Activated T-helper 1 cell treated with anti-CD3 and anti-CD28 coated beads, Interleukin-2, amount 50 U/mL, for 16 hours (primary cell): Measurements from ENCODE around the gene AGPAT3.
"Not testable (repeated sequence)": the region's sequence is repeated elsewhere in the genome, so short reads cannot be mapped to it uniquely, and the experiment has no call there.

Experiments used
- DNase-seq, 2 donors: peaks; one replicate each; pipeline ENCODE4 v3.0.0-alpha.2; 2020; ENCODE audit warnings: low read depth in 1 of 2, low spot score in 1 of 2

AGPAT3 gene

GRCh38 chr21:43834146-43834905 lies 30.7 kb upstream of the AGPAT3 start:
- DNase-seq = no peak

DNA sequence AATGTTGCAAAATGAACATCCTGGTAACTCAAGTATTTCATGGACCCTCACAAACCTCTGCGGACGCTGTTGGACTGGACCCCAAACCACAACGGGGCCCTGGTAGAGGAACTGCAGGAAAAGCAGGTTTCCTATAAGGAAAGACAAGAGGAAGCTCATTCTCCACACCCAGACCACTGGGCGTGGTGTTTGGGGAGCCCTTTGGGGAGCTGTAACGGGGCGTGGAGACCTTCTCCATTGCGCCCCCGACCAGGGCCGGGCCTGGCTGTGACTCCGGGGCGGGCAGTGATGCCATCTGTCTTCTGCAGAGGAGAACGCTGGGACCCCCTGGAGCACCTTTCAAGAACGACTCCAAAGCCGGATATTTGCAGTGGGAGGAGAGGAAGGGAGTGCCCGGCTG lies 30.0 kb upstream of the AGPAT3 start:
- DNase-seq = no peak

DNA sequence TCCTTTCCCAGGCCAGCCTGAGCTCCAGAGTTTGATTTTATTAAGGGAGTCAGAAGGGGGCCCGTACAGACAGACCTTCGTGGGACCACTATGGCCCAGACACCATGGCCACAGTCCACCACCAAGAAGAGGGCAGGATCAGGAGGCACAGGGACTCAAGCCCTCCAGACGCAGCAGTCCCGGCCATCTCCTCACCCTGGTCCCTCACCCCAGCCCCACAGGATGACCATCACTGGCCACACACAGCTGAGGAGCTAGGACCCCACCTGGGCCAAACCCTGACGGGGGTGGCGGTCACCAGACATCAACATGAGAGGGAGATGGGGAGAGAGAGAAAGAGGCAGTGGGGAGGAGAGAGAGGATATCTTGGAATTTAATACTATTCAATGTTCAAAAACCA lies 29.2 kb upstream of the AGPAT3 start:
- DNase-seq = no peak

GRCh38 chr21:43836616-43837015 lies 28.4 kb upstream of the AGPAT3 start:
- DNase-seq = no peak

- no peak for DNase-seq
These were observed 24.8 kb upstream of the AGPAT3 start for GRCh38 chr21:43840259-43840658.

- no peak for DNase-seq
These were observed 22.3 kb upstream of the AGPAT3 start for GRCh38 chr21:43842742-43843141.

DNA sequence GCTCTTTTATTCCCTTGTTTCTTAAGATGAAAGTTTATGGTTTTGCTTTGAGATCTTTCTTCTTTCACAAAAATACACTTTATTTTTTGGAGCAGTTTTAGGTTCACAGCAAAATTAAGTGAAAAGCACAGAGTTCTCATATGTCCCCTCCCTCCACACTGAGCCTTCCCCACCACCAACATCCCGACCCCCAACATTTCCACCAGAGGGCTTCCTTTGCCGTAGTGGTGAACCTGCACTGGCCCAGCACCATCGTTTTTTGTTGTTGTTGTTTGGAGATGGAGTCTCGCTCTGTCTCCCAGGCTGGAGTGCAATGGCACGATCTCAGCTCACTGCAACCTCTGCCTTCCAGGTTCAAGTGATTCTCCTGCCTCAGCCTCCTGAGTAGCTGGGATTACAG lies 20.1 kb upstream of the AGPAT3 start:
- not testable (repeated sequence) for DNase-seq

GRCh38 chr21:43845386-43845785 lies 19.6 kb upstream of the AGPAT3 start:
- no peak for DNase-seq

DNA sequence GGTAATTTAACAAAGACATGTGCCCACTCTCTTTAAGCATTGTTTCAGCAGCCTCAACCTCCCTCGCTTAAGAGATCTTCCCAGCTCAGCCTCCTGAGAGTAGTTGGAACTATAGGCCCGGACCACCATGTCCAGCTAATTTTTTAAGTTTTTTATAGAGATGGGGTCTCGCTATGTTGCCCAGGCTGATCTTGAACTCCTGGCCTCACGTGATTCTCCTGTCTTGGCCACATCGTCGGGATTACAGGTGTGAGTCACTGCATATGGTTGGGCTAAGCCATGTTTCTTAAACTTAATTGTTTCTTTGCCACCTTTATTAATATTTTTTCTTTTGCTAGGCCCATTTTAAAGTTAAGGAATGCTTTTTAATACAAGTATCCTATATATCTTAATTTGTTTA lies 18.6 kb upstream of the AGPAT3 start:
- no peak for DNase-seq

DNA sequence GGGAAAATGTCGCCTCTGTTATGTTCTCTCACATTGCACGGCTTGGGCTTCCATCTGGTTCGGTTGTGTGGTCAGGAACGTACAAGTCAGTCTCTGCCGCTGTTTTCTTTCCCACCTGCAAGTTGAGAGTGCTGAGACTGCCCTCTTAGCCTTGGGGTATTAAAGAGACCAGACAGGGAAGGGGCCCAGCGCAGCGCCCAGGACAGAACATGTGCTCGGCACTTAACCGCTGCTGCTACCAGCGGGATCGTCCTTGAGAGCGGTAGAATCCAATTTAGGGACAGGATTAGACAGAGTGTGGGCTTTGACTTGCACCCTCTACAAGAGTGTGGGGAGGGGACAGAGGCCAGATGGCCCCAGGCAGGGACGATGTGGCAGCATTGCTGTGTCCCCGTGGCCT lies 17.7 kb upstream of the AGPAT3 start:
- DNase-seq = no peak

DNA sequence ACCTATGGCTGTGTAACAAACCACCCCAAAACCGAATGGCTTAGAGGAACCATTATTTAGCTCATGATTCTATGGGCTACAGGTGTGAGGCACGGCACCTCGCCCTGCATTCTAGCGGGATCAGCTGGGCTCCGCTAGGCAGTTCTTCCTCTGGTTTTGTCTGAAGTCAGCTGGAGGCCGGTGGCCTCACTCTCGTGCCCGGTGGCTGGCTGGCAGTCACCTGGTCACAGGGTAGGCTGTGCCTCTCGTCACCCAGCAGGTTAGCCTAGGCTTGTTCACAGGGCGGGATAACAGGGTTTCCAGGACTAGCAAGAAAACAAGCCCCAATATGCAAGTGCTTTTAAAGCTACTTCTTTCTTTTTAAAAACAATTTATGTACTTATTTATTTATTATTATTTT lies 16.3 kb upstream of the AGPAT3 start:
- no peak for DNase-seq

DNA sequence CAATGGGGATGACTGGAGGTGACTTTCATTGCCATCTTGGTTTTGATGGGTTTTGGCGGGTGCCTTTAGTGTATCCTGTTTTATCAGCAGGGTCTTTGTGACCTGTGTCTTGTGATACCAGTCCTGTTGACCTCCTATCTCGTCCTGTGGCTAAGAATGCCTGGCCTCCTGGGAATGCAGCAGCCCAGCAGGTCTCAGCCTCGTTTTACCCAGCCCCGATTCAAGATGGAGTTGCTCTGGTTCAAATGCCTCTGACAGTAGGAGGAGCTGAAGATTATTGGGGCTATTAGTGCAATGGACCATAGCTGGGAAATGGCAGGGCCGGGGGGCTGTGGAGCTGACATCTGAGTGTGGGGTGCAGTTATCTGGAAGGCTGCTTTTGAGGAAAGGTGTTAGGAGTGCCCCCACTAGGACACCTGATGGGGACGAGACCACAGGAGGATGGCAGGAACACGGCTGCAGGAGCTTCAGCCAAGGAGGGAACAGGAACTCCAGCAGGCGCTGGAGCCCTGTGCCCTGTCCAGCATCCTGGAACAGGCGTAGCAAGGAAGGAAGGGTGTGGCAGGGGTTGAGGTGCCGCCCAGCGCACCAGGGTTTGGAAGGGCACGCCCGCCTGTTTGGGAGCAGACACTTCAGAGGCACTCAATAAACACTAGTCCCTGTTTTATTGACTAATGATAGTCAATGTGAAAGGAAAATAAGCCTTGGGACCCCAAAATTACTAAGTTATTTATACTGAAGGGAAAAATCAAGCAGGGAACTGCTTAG lies 15.3 kb upstream of the AGPAT3 start:
- no peak for DNase-seq

GRCh38 chr21:43850728-43851295 lies 14.2 kb upstream of the AGPAT3 start:
- no peak for DNase-seq

GRCh38 chr21:43851593-43851992 lies 13.4 kb upstream of the AGPAT3 start:
- DNase-seq = no peak

DNA sequence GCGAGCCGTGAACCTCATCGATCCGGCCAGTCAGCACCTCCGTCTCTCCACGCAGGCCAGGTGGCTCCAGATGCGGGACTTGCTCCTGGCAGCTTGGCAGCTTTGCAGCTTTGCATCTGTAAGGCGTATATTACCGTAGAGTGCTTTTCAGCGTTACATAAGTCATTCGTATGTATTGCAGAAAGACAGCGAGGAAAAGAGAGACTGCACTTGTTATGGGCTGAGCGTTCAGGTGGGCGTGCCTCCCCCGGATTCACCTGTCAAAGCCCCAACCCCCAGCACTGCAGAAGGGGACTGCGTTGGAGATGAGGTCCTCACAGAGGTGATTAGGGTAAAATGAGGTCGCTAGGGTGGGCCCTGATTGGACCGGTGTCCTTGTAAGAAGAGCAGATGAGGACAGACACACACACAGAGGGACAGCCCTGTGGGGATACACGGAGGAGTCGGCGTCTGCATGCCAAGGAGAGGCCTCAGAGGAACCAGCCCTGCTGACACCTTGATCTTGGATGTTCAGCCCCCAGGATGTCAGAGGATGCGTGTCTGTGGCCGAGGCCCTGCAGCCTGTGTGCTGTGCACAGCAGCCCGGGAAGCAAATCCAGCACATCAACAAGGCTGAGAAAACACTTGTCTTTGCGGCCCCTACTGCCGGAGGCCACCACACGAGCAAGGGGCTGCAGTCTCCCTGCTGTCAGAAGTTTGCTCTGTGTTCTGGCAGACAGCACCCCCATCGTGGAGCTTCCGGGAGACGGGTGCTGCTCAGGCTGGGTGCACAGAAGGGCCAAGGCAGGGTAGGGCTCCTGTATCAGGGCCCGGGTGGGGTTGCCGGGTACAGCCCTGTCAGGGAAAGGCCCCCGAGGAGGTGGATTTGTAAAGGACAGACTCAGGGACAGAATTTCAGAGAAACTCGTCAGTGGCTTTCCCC lies 10.9 kb upstream of the AGPAT3 start:
- DNase-seq = no peak

- no peak for DNase-seq
These were observed 10.0 kb upstream of the AGPAT3 start for GRCh38 chr21:43854773-43855633.

GRCh38 chr21:43855955-43856354 lies 9.1 kb upstream of the AGPAT3 start:
- no peak for DNase-seq

DNA sequence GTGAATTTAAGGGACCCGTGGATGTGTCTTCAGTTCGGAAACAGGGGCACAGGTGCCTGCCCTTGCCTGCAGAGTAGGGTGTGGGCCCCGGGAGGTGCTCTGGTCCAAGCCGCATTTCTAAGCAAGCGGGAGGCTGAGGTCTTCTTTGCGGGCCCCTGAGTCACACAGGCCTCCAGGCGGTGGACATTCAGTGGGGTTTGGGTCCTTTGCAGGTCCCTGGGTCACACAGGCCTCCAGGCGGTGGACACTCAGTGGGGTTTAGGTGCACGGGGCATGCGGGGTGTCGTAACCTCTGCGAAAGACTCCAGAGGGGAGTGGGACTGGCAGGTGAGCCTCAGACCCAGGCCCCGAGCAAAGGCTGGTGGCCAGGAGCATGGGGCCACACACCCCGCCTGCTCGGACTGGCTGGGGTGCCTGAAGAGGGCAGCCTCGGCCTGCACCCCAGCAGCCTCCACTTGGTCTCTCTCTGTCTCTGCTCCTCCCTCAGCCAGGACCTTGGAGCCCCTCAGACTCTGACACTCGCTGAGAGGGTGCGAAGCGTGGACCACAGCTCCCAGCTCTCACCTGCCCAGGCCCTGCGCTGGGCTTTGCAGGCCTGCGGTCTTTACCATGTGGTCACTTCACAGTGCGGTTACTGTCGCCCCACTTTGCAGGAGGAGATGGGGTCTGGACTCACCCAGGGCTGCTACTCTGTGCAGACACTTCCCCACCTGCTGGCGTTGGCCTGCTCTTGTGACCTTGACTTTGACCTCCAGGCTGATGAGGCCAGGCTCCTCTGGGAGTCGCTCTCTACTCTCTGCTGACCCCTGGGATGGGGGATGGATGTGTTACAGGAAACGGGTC lies 6.0 kb upstream of the AGPAT3 start:
- no peak for DNase-seq

GRCh38 chr21:43859747-43860214 lies 5.2 kb upstream of the AGPAT3 start:
- DNase-seq = no peak
